Frontal cortex (tissue), 4 donors: Measurements from ENCODE around the gene SLC46A1. TPM values are rescaled to one million over a fixed set of nuclear protein-coding genes. Genes with fewer than 3 reads are reported as not detected.
A peak's percentile ranks its signal among the peaks of the same experiment; 100 is the strongest.

Experiments
- DNase-seq, 2 donors: peaks; one replicate each; pipeline ENCODE4 v3.0.0; 2012; ENCODE audit warnings: low spot score in 2 of 2
- FAIRE-seq: peaks from 2 replicates; lab custom pipeline; 2012; peaks lifted over from hg19 to GRCh38; lab: Jason Lieb, UNC
- total RNA-seq: library from RNA; depleted of rRNA; stranded (reverse); fragments of >200 nt; gene quantifications from one replicate; pipeline ENCODE4 v1.2.3, GENCODE V29; 2014
- donor health status: control.
- donor health status: control.
- donor health status: control.

SLC46A1 gene
- total RNA-seq, 1 donor from 2014 or later: 12.2 TPM

GRCh38 chr17:28404812-28405570, 1.0 kb downstream of the SLC46A1 start:
- FAIRE-seq (no peak), DNase-seq (peak in 1 of 2 donors; percentile 40)

GRCh38 chr17:28404461-28404811, 1.6 kb downstream of the SLC46A1 start:
- no peak for FAIRE-seq
- DNase-seq: no peak

- DNase-seq: no peak
- no peak for FAIRE-seq
Measured at GRCh38 chr17:28404007-28404406, 2.0 kb downstream of the SLC46A1 start.

- no peak for FAIRE-seq
Measured at GRCh38 chr17:28402844-28403243, 3.2 kb downstream of the SLC46A1 start.

GRCh38 chr17:28402224-28402630, 3.8 kb downstream of the SLC46A1 start:
- DNase-seq: no peak
- FAIRE-seq: no peak

More at GRCh38 chr17:28402844-28403243, 3.2 kb downstream of the SLC46A1 start:
- no peak for DNase-seq

GRCh38 chr17:28399808-28400207, 6.2 kb downstream of the SLC46A1 start:
- FAIRE-seq (no peak), DNase-seq (no peak)

- no peak for DNase-seq
Measured at GRCh38 chr17:28398280-28398981, 7.6 kb downstream of the SLC46A1 start.

GRCh38 chr17:28397687-28398279, 8.2 kb downstream of the SLC46A1 start:
- FAIRE-seq (no peak), DNase-seq (no peak)

More at GRCh38 chr17:28398280-28398981, 7.6 kb downstream of the SLC46A1 start:
- no peak for FAIRE-seq

GRCh38 chr17:28397275-28397674, 8.7 kb downstream of the SLC46A1 start:
- DNase-seq (no peak), FAIRE-seq (no peak)

- no peak for DNase-seq
- no peak for FAIRE-seq
Measured at GRCh38 chr17:28396635-28397239, 9.3 kb downstream of the SLC46A1 start.

GRCh38 chr17:28395968-28396367, 10.0 kb downstream of the SLC46A1 start:
- DNase-seq (no peak), FAIRE-seq (no peak)

GRCh38 chr17:28395426-28395825, 10.6 kb downstream of the SLC46A1 start:
- no peak for FAIRE-seq
- DNase-seq: no peak

- no peak for DNase-seq
- no peak for FAIRE-seq
Measured at GRCh38 chr17:28394337-28395116, 11.5 kb downstream of the SLC46A1 start.

- FAIRE-seq (no peak), DNase-seq (no peak)
Measured at GRCh38 chr17:28392491-28392890, 13.5 kb downstream of the SLC46A1 start.

- DNase-seq: no peak
- no peak for FAIRE-seq
Measured at GRCh38 chr17:28391401-28391800, 14.6 kb downstream of the SLC46A1 start.

GRCh38 chr17:28390984-28391383, 15.0 kb downstream of the SLC46A1 start:
- no peak for FAIRE-seq

GRCh38 chr17:28390563-28390962, 15.4 kb downstream of the SLC46A1 start:
- DNase-seq: no peak
- FAIRE-seq: no peak

More at GRCh38 chr17:28390984-28391383, 15.0 kb downstream of the SLC46A1 start:
- no peak for DNase-seq

- no peak for DNase-seq
Measured at GRCh38 chr17:28390141-28390540, 15.9 kb downstream of the SLC46A1 start.

GRCh38 chr17:28388106-28388505, 17.9 kb downstream of the SLC46A1 start:
- FAIRE-seq (no peak), DNase-seq (no peak)

More at GRCh38 chr17:28390141-28390540, 15.9 kb downstream of the SLC46A1 start:
- FAIRE-seq: no peak

- DNase-seq: no peak
- FAIRE-seq: no peak
Measured at GRCh38 chr17:28386391-28386790, 19.6 kb downstream of the SLC46A1 start.
